Kasumi-1 (cell line): Measurements from ENCODE around the gene RAB28.

Source experiments
- DNase-seq, 2 experiments: peaks; one replicate each; lab custom pipeline; 2025; lab: John Stamatoyannopoulos, UW

RAB28 gene

GRCh38 chr4:13509442-13509841, 25.3 kb upstream of the RAB28 start:
- DNase-seq, result no peak

GRCh38 chr4:13504374-13504773, 20.2 kb upstream of the RAB28 start:
- DNase-seq, result no peak

- DNase-seq, result peak; percentile 47 to 52
Observed at GRCh38 chr4:13498469-13498868, 14.3 kb upstream of the RAB28 start.

- DNase-seq, result no peak
Observed at GRCh38 chr4:13496605-13497004, 12.5 kb upstream of the RAB28 start.

GRCh38 chr4:13495753-13496152, 11.6 kb upstream of the RAB28 start:
- no peak for DNase-seq

GRCh38 chr4:13493793-13494192, 9.7 kb upstream of the RAB28 start:
- DNase-seq, result peak; percentile 12 to 15

- DNase-seq, result peak; percentile 1 to 10
Observed at GRCh38 chr4:13492747-13493146, 8.6 kb upstream of the RAB28 start.

GRCh38 chr4:13484749-13485221, 645 bp upstream of the RAB28 start:
- DNase-seq, result peak; percentile 54 to 78

- DNase-seq, result no peak
Observed at GRCh38 chr4:13483768-13484121, 395 bp downstream of the RAB28 start.

- DNase-seq, result peak; percentile 45 to 48
Observed at GRCh38 chr4:13483136-13483767, 888 bp downstream of the RAB28 start.

GRCh38 chr4:13481569-13481968, 2.6 kb downstream of the RAB28 start:
- peak; percentile 10 to 43 for DNase-seq

- DNase-seq, result no peak
Observed at GRCh38 chr4:13478707-13479106, 5.4 kb downstream of the RAB28 start.

- DNase-seq, result no peak
Observed at GRCh38 chr4:13478131-13478530, 6.0 kb downstream of the RAB28 start.

- peak in 1 of 2 experiments; percentile 15 for DNase-seq
Observed at GRCh38 chr4:13476915-13477314, 7.2 kb downstream of the RAB28 start.

GRCh38 chr4:13476152-13476551, 8.0 kb downstream of the RAB28 start:
- no peak for DNase-seq

- no peak for DNase-seq
Observed at GRCh38 chr4:13471400-13471799, 12.7 kb downstream of the RAB28 start.

GRCh38 chr4:13470379-13470778, 13.8 kb downstream of the RAB28 start:
- DNase-seq, result no peak

- DNase-seq, result no peak
Observed at GRCh38 chr4:13464973-13465372, 19.2 kb downstream of the RAB28 start.

- DNase-seq, result no peak
Observed at GRCh38 chr4:13464543-13464942, 19.6 kb downstream of the RAB28 start.

GRCh38 chr4:13461191-13461905, 22.8 kb downstream of the RAB28 start:
- DNase-seq, result peak in 1 of 2 experiments; percentile 4

GRCh38 chr4:13455411-13455810, 28.7 kb downstream of the RAB28 start:
- no peak for DNase-seq

- DNase-seq, result no peak
Observed at GRCh38 chr4:13454786-13455185, 29.4 kb downstream of the RAB28 start.

- no peak for DNase-seq
Observed at GRCh38 chr4:13452927-13453579, 31.1 kb downstream of the RAB28 start.
